B cell (primary cell): ENCODE data around the gene ZNF280D. TPM values are rescaled to one million over a fixed set of nuclear protein-coding genes. Genes with fewer than 3 reads are reported as not detected.
A peak's percentile ranks its signal among the peaks of the same experiment; 100 is the strongest.

ENCODE experiments used
- ATAC-seq: fragments of 200-7000 bp; cut with Tn5 transposase; one replicate; pipeline ENCODE4 v1.10.0; 2021; ENCODE audit warnings: low read depth, mild to moderate bottlenecking, moderate number of reproducible peaks, moderate library complexity
- CTCF ChIA-PET: fragments of 350-600 bp; sonication (Branson Sonifier 250); formaldehyde crosslinking; loops from one replicate; lab custom pipeline; 2021; ENCODE audit warnings: antibody characterized with exemption, inconsistent platforms; lab: Charles Lee
- POLR2A ChIA-PET: fragments of 350-600 bp; sonication (Branson Sonifier 250); formaldehyde crosslinking; loops from one replicate; lab custom pipeline; 2021; ENCODE audit warnings: antibody characterized with exemption; lab: Charles Lee
- DNase-seq: peaks from one replicate; pipeline ENCODE4 v3.0.0; 2013
- H2AFZ ChIP-seq: 2 replicates; pipeline ENCODE4 v1.6.1; 2012; ENCODE audit warnings: mild to moderate bottlenecking, low read depth, low read length; ENCODE audit not compliant: insufficient read depth, poor library complexity, severe bottlenecking
- H3K27ac ChIP-seq, 2 donors: 1 replicate in 1 of 2; 2 replicates in 1 of 2; pipeline ENCODE4 v1.5.1; 2012 to 2013; ENCODE audit warnings: low read length in 2 of 2, mild to moderate bottlenecking in 2 of 2, moderate library complexity in 1 of 2
- H3K27me3 ChIP-seq, 4 experiments: fragments of 200-600 bp in 1 of 4; sonication (generic) in 1 of 4; replicated peaks in 1 of 4; 1 replicate in 2 of 4; 2 replicates in 2 of 4; pipeline versions ENCODE4 v1.6.1 to v1.7.0; 2013 to 2016; ENCODE audit warnings: low read length in 3 of 4, mild to moderate bottlenecking in 2 of 4, mixed read lengths in 1 of 4, moderate library complexity in 1 of 4; ENCODE audit not compliant: insufficient read depth in 4 of 4, control insufficient read depth in 3 of 4; ENCODE audit errors: control extremely low read depth in 1 of 4
- H3K36me3 ChIP-seq, 2 experiments: replicated peaks in 1 of 2; 1 replicate in 1 of 2; 2 replicates in 1 of 2; pipeline versions ENCODE4 v1.6.1 to v1.7.1; 2013; ENCODE audit warnings: low read length in 1 of 2; ENCODE audit not compliant: insufficient read depth in 2 of 2, control insufficient read depth in 1 of 2; ENCODE audit errors: control extremely low read depth in 1 of 2, extremely low read depth in 1 of 2
- H3K4me1 ChIP-seq, 2 donors: fragments of 200-600 bp in 1 of 2; sonication (generic) in 1 of 2; 1 replicate in 1 of 2; 2 replicates in 1 of 2; pipeline versions ENCODE4 v1.5.1 to v1.6.1; 2013 to 2017; ENCODE audit warnings: low read length in 2 of 2; ENCODE audit not compliant: control insufficient read depth in 2 of 2, insufficient read depth in 2 of 2
- H3K4me2 ChIP-seq: replicated peaks from 2 replicates; pipeline ENCODE3; 2012; ENCODE audit warnings: mild to moderate bottlenecking, low read depth, low read length; ENCODE audit not compliant: poor library complexity, severe bottlenecking
- H3K4me3 ChIP-seq, 5 experiments: fragments of 200-600 bp in 1 of 5; sonication (generic) in 1 of 5; 1 replicate in 3 of 5; 2 replicates in 2 of 5; pipeline versions ENCODE4 v1.5.1 to v1.7.0; 2011 to 2016; ENCODE audit warnings: low read length in 4 of 5, mild to moderate bottlenecking in 4 of 5, low read depth in 2 of 5, control low read depth in 1 of 5, moderate library complexity in 1 of 5; ENCODE audit not compliant: insufficient read depth in 1 of 5; ENCODE audit errors: control extremely low read depth in 1 of 5, extremely low read depth in 1 of 5
- H3K79me2 ChIP-seq: fragments of 200-600 bp; sonication (generic); one replicate; pipeline ENCODE4 v1.6.0; 2016; ENCODE audit warnings: low read length; ENCODE audit not compliant: control insufficient read depth, insufficient read depth
- H3K9ac ChIP-seq: fragments of 200-600 bp; sonication (generic); 2 replicates; pipeline ENCODE4 v1.6.1; 2017; ENCODE audit warnings: mild to moderate bottlenecking, low read length, moderate library complexity
- H3K9me3 ChIP-seq, 3 donors: one replicate each; pipeline versions ENCODE4 v1.6.1 to v1.7.1; 2013; ENCODE audit warnings: low read length in 2 of 3; ENCODE audit not compliant: control insufficient read depth in 2 of 3, insufficient read depth in 1 of 3; ENCODE audit errors: control extremely low read depth in 1 of 3
- H4K20me1 ChIP-seq: 2 replicates; pipeline ENCODE4 v1.6.0; 2012; ENCODE audit warnings: mild to moderate bottlenecking, low read length; ENCODE audit not compliant: insufficient read depth, control insufficient read depth, poor library complexity, severe bottlenecking
- H3K27ac Mint-ChIP-seq: one replicate; pipeline ENCODE4 v1.8.0; 2021; ENCODE audit warnings: mixed read lengths
- H3K27me3 Mint-ChIP-seq: one replicate; pipeline ENCODE4 v1.8.0; 2021; ENCODE audit warnings: mixed read lengths
- H3K4me1 Mint-ChIP-seq: one replicate; pipeline ENCODE4 v1.8.0; 2021; ENCODE audit warnings: mixed read lengths
- H3K4me3 Mint-ChIP-seq: one replicate; pipeline ENCODE4 v1.8.0; 2021; ENCODE audit warnings: mixed read lengths
- H3K9me3 Mint-ChIP-seq: one replicate; pipeline ENCODE4 v1.8.0; 2022; ENCODE audit warnings: mixed read lengths; ENCODE audit not compliant: insufficient read depth
- EZH2 ChIP-seq: IDR thresholded peaks from 2 replicates; pipeline ENCODE4 v1.6.1; 2012; ENCODE audit warnings: borderline replicate concordance, low read depth, mild to moderate bottlenecking, moderate library complexity, low read length; ENCODE audit not compliant: insufficient read depth, poor library complexity, severe bottlenecking
- WGBS: methylation state at CpG from one replicate; pipeline ENCODE4 v1.1.5; 2013; ENCODE audit warnings: missing lambda C conversion rate; ENCODE audit not compliant: insufficient coverage; 5-methylcytosine and 5-hydroxymethylcytosine counted together
- intact Hi-C: fragments of 100-400 bp; cut with micrococcal nuclease; formaldehyde crosslinking; loops from one replicate; pipeline ENCODE4 v1.10.0; 2022
- polyA plus RNA-seq: library from polyadenylated mRNA; depleted of rRNA; stranded (reverse); fragments of >200 nt; gene quantifications from 2 replicates; pipeline ENCODE4 v1.2.3, GENCODE V29; 2012
- total RNA-seq, 2 donors: library from RNA; stranded (reverse); fragments of 120-200 nt in 1 of 2; gene quantifications; 1 replicate in 1 of 2; 2 replicates in 1 of 2; pipeline versions ENCODE4 v1.2.3 to v1.2.4, GENCODE V29; 2013 to 2022
- TF ChIP-seq, protein P1 (sequence below): fragments of 200-600 bp; IDR thresholded peaks from one replicate; pipeline ENCODE4 v1.8.0; 2022; ENCODE audit warnings: antibody characterized with exemption, mild to moderate bottlenecking

The ZNF280D gene
- total and polyA plus RNA-seq, 2 donors (not counting 1 experiment from before 2014, with no cell fraction given): 14.7 to 68.3 TPM

DNA sequence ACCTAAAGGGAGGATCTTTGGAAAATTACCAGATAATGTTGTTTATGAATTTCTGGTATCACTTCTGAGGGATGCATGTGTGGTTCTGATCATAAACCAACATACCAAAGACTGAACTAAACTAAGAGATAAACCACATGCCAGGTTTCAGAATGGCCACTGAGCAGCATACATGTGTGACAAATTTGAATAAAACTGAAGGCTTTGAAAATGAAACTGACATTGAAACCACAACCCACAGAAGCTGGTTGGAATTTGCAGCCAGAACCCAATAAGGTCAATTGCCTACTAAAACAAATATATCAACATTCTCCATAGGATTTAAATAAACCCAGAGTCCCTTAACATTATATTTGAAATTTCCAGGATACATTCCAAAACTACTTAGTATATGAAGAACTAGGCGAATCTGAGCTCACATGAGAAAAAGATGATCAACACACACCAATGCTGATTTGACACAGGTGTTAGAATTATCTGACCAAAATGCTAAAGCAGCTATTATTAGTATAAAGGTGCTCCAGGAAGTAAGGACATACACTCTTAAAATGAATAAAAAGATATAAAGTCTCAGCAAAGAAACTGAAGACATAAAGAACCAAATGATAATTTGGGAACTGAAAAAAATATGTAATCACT lies 125.0 kb downstream of the ZNF280D start:
- Mint-ChIP-seq H3K27ac (peak overlapping the region; percentile 5), H3K4me3 (peak overlapping the region; percentile 23), H3K9me3 (no peaks in the 10 kb centered on the region), H3K4me1 (peaks cover 36% of the 10 kb centered on the region), H3K27me3 (no peaks in the 10 kb centered on the region)
- WGBS: no CpG with 5 or more reads among the region's 1 CpG
- POLR2A ChIA-PET: interaction anchor here (1.6 kb wide), 1 partner anchor 75 kb away, joined by 3 read pairs; no protein-coding TSS in a partner anchor
- Histone ChIP-seq H2AFZ (no peak overlapping the region), H3K79me2 (no peaks in the 10 kb centered on the region), H3K4me2 (peak overlapping the region; percentile 64), H3K9me3 (peaks cover 0 to 5% (median 5%) of the 10 kb centered on the region in 3 donors), H3K36me3 (no peaks in the 10 kb centered on the region), H3K27me3 (no peaks in the 10 kb centered on the region), H4K20me1 (no peaks in the 10 kb centered on the region), H3K4me3 (peak overlapping the region in 1 of 5 experiments; percentile 26), H3K9ac (peak overlapping the region; percentile 7), H3K4me1 (peaks cover 20 to 33% of the 10 kb centered on the region in 2 donors), H3K27ac (peak overlapping the region in 1 of 2 donors; percentile 55)
- DNase-seq: peak; percentile 57
- CTCF ChIA-PET: interaction anchor here (0.8 kb wide), 1 partner anchor 112 kb away, joined by 3 read pairs; no protein-coding TSS in a partner anchor
- peak; percentile 72 for ATAC-seq
- no peak for TF ChIP-seq EZH2
- TF ChIP-seq, protein P1, sequence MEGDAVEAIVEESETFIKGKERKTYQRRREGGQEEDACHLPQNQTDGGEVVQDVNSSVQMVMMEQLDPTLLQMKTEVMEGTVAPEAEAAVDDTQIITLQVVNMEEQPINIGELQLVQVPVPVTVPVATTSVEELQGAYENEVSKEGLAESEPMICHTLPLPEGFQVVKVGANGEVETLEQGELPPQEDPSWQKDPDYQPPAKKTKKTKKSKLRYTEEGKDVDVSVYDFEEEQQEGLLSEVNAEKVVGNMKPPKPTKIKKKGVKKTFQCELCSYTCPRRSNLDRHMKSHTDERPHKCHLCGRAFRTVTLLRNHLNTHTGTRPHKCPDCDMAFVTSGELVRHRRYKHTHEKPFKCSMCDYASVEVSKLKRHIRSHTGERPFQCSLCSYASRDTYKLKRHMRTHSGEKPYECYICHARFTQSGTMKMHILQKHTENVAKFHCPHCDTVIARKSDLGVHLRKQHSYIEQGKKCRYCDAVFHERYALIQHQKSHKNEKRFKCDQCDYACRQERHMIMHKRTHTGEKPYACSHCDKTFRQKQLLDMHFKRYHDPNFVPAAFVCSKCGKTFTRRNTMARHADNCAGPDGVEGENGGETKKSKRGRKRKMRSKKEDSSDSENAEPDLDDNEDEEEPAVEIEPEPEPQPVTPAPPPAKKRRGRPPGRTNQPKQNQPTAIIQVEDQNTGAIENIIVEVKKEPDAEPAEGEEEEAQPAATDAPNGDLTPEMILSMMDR: no peak
- intact Hi-C loops: loop anchor here (5.0 to 10.0 kb wide), 3 partner anchors 71 to 697 kb away; partner anchors contain the start of gene ZNF280D

DNA sequence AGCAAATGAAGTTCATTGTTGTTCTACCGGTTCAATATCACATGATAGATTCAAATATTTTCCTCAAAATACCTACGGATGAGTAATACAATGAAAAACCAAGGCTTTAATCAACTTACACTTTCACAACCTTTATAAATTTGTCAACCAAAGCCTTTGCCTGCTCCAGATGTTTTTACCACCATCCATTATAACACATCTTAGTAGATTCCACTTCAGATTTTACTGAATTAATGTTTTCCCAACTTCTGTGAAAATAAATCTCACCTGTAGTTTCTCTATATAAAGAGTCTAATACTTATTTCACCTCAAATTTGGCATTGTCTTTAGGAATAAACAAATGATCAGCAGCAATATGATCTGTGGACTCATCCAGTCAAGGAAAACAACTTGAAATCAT lies 131.1 kb downstream of the ZNF280D start:
- H3K9ac ChIP-seq: no peak overlapping the region
- peaks cover 10% of the 10 kb centered on the region for H3K9me3 Mint-ChIP-seq

More for the DNA sequence above, 131.1 kb downstream of the ZNF280D start:
- Histone ChIP-seq H3K9me3 (peaks cover 4 to 21% (median 16%) of the 10 kb centered on the region in 3 donors), H3K79me2 (no peaks in the 10 kb centered on the region), H3K36me3 (no peaks in the 10 kb centered on the region), H3K4me2 (no peak overlapping the region), H3K27me3 (no peaks in the 10 kb centered on the region), H4K20me1 (no peaks in the 10 kb centered on the region), H3K4me3 (no peak overlapping the region), H3K27ac (no peak overlapping the region), H3K4me1 (peaks cover 0 to 10% of the 10 kb centered on the region in 2 donors), H2AFZ (no peak overlapping the region)
- Mint-ChIP-seq H3K4me1 (peaks cover 13% of the 10 kb centered on the region), H3K4me3 (no peak overlapping the region), H3K27ac (no peak overlapping the region), H3K27me3 (no peaks in the 10 kb centered on the region)
- ChIA-PET CTCF (no interaction called here), POLR2A (no interaction called here)
- intact Hi-C loops: loop anchor here (10.0 kb wide), 1 partner anchor 703 kb away; no protein-coding TSS in a partner anchor
- 93% methylated on average over 2 of the region's 2 CpGs for WGBS
- DNase-seq: no peak
- no peak for ATAC-seq
- no peak for TF ChIP-seq EZH2
- TF ChIP-seq, protein P1: no peak
